GM20000 (cell line): ENCODE measurements around the gene GIMAP7.
"Not testable (repeated sequence)": the region's sequence is repeated elsewhere in the genome, so short reads cannot be mapped to it uniquely, and the experiment has no call there.

Experiments
- DNase-seq: peaks from one replicate; pipeline ENCODE4 v3.0.0; 2012; ENCODE audit warnings: low spot score
- TF ChIP-seq, protein P1 (sequence below): IDR thresholded peaks from 2 replicates; pipeline ENCODE4 v1.5.1; 2012; ENCODE audit warnings: mild to moderate bottlenecking, control low read depth; ENCODE audit errors: extremely low read depth, missing control alignments

The GIMAP7 gene

DNA sequence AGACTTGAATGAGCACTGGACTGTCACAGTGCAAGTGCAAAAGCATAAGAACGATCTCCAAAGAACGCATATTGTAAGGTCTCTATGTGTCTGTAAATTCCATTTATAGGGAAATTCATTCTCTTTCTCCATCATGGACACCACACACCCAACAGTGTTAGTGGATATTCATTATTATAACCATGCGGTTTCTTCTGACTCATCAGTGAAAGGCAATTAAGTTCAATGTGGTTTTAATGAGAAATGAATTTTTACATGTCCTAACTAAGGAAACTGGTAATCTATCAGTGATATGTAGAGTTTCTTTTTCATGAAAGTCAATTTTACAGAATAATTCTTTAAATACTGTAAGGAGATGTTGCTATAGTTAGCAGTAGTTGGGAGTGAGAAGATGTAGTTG is 38.4 kb upstream of the GIMAP7 start:
- TF ChIP-seq, protein P1, sequence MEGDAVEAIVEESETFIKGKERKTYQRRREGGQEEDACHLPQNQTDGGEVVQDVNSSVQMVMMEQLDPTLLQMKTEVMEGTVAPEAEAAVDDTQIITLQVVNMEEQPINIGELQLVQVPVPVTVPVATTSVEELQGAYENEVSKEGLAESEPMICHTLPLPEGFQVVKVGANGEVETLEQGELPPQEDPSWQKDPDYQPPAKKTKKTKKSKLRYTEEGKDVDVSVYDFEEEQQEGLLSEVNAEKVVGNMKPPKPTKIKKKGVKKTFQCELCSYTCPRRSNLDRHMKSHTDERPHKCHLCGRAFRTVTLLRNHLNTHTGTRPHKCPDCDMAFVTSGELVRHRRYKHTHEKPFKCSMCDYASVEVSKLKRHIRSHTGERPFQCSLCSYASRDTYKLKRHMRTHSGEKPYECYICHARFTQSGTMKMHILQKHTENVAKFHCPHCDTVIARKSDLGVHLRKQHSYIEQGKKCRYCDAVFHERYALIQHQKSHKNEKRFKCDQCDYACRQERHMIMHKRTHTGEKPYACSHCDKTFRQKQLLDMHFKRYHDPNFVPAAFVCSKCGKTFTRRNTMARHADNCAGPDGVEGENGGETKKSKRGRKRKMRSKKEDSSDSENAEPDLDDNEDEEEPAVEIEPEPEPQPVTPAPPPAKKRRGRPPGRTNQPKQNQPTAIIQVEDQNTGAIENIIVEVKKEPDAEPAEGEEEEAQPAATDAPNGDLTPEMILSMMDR, result no peak
- DNase-seq, result no peak

DNA sequence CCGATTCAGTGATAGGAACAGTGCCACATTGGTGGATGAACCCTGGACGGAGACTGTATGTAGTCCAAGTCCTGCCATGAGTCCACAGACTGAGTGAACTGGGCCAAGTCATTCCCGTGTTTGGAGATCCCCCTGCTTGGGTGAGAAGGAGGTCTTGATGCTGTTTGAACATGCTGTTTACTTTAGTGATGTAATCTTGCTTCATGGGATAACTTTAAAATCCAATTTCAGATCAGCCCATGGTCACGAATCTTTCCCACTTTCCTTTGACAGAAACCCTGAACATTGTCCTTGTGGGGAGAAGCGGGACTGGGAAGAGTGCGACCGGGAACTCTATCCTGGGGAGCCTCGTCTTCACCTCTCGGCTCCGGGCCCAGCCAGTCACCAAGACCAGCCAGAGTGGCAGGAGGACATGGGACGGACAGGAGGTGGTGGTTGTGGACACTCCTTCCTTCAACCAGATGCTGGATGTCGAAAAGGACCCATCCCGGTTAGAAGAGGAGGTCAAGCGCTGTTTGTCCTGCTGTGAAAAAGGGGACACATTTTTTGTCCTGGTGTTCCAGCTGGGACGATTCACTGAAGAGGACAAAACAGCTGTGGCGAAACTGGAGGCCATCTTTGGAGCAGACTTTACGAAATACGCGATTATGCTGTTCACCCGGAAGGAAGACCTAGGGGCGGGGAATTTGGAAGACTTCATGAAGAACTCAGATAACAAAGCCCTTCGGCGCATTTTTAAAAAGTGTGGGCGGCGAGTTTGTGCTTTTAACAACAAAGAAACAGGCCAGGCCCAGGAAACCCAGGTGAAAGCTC is 37.6 kb upstream of the GIMAP7 start:
- TF ChIP-seq, protein P1, result no peak
- no peak for DNase-seq

DNA sequence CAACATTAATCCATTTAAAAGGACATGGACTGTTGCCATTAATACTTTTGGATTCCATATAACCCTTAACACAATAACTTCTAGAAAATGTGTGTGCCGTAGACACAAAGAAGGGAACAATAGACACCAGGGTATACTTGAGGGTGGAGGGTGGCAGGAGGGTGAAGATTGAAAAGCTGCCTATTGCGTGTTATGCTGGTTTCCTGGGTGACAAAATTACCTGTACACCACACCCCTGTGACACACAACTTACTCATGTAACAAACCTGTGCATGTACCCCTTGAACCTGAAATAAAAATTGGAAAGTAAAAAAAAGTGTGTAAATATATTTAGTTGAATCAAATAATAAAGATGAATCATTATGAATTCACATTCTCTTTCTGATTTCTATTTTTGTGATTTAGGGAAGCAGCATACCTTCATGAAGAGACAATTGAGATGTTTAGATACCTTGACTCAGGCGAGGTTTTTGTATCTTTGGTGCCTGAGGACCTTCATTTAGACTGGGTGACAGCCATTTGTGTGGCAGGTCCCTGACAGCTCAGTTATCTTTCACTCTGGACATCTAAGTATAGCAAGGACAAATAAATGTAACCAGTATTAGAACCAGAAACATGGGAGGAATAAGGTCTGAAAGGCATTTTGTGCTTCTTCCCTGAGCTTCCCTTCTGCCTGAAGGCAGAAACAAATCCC is 35.5 kb upstream of the GIMAP7 start:
- TF ChIP-seq, protein P1, result no peak
- no peak for DNase-seq

DNA sequence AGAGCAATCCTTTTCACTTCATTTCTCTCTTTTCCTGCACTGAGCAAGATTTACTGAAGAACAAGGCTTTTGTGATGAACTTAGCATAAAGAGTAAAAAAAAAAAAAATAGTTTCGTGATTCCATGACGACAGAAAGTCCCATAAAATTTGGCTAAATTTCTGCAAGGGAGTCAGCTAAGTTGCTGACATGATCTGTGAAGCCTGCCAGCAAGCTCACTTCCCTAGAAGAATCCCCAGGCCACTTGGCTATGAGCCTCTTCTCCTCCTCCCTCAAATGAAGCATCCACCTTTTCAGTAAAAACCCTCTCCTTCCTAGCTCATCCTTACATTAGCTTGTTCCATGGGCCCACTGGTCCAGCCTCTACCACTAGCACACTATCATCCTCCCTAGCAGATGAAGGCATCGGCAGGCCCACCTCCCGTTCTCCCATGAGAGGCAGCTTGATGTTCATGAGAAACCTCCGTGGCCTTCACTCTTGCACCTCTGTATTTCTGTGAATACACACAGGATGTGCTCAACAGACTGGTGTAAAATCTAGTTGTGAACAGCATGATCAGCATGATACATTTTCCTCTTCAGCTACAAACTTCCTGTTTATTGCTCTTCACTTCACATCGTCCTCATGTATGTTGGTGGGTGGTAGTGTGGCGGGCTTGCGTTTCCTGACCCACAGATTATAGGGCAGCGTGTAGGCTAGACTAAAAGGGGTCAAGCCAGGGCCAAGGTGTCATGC is 33.3 kb upstream of the GIMAP7 start:
- DNase-seq, result no peak
- TF ChIP-seq, protein P1, result no peak

DNA sequence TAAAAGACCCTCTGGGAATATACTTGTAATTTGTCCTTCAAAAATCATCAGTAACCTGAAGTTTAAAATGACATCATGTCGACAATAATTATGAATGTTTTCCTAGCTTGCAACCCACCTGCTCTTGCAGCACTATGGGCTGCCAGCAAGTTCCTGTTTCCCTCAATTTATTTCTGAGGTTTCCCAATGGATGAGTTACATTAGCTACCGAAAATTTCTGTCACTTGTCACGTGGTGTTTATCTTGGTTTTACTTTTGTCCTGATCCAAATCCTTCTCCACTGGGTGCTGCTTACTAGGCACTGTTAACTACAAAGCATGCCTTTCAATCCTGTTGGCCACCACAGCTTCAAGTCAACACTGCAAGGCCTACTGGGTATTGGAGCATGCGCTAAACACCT is 32.8 kb upstream of the GIMAP7 start:
- no peak for DNase-seq

DNA sequence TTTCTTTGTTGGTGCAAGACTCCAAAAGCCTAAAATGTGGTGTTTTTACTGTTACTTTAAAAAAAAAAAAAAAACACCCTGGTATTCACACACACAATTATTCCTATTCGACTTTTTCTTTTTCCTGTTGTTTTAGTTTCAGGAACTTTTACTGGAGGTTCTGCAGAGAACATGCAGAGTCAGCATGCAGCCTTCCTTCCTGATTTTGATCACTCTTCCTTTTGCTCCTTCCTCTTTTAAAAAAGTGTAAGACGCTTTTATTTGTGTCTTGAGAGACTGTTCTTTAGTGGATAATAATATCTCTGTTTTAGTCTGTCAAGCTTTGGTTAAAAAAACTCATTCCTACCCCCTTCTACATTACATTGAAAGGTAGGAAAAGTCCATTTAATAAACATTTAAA is 31.2 kb upstream of the GIMAP7 start:
- DNase-seq, result not testable (repeated sequence)

More for the DNA sequence above, 32.8 kb upstream of the GIMAP7 start:
- TF ChIP-seq, protein P1, result no peak

DNA sequence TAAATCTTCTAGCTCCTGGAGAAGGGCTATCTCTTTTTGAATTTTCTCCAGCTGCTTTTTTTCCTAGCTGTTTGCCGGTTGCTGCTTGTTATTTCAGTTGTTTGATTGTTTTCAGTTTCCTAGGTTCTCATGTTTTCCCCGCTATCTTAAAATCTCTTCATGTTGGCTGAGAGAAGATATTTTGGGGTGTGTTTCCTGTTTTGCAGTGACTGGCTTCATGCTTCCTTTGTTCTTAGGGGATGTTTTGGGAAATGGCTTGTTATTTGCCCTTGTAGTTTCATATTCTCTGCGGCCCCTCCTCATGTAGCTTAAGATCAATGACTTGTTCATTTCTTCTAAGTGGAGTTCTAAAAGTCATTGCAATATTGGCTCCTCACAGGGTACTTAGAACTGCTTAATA is 30.6 kb upstream of the GIMAP7 start:
- DNase-seq, result not testable (repeated sequence)

DNA sequence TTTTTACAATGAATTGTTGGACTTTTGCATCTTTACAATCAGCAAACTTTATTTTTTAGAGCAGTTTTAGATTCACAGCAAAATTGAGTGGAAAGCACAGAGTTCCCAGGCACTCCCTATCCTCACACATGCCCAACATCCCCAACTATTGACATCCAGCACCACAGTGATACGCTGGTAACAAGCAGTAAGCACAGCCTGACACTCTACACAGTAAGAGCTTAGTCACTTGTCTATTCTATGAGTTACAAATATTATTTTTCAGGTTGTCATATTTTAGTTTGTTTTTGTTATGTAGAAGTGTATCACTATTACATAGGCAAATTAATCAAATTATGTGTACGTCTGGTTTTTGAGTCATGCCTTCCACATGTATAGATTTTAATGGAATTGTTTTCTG is 27.0 kb upstream of the GIMAP7 start:
- DNase-seq, result no peak
- TF ChIP-seq, protein P1, result no peak
